Astrocyte (in vitro differentiated cells and primary cell): ENCODE data around the gene TRPV5. TPM values are rescaled to one million over a fixed set of nuclear protein-coding genes. Genes with fewer than 3 reads are reported as not detected.

ENCODE experiments used
- DNase-seq: peaks from one replicate; pipeline ENCODE4 v3.0.0-alpha.2; 2010; ENCODE audit warnings: low read depth
- FAIRE-seq: peaks from 2 replicates; lab custom pipeline; 2011; peaks lifted over from hg19 to GRCh38; lab: Jason Lieb, UNC
- H2AFZ ChIP-seq: 2 replicates; pipeline ENCODE4 v1.6.0; 2012; ENCODE audit warnings: low read depth, low read length, inconsistent platforms
- H3K27ac ChIP-seq: 2 replicates; pipeline ENCODE4 v1.5.1; 2011; ENCODE audit warnings: low read depth, low read length, inconsistent platforms
- H3K27me3 ChIP-seq: 2 replicates; pipeline ENCODE4 v1.6.0; 2011; ENCODE audit warnings: low read length, inconsistent platforms; ENCODE audit not compliant: insufficient read depth
- H3K36me3 ChIP-seq: 2 replicates; pipeline ENCODE4 v1.5.1; 2011; ENCODE audit warnings: low read length, inconsistent platforms; ENCODE audit not compliant: insufficient read depth
- H3K4me1 ChIP-seq: 2 replicates; pipeline ENCODE4 v1.5.1; 2011; ENCODE audit warnings: low read length, inconsistent platforms; ENCODE audit not compliant: insufficient read depth
- H3K4me2 ChIP-seq: 2 replicates; pipeline ENCODE4 v1.6.0; 2012; ENCODE audit warnings: low read length, inconsistent platforms
- H3K4me3 ChIP-seq: 2 replicates; pipeline ENCODE4 v1.5.1; 2011; ENCODE audit warnings: low read depth, mild to moderate bottlenecking, low read length, inconsistent platforms; ENCODE audit not compliant: insufficient read depth
- H3K79me2 ChIP-seq: 2 replicates; pipeline ENCODE4 v1.6.0; 2012; ENCODE audit warnings: mild to moderate bottlenecking, low read length, inconsistent platforms; ENCODE audit not compliant: insufficient read depth
- H3K9ac ChIP-seq: 2 replicates; pipeline ENCODE4 v1.6.0; 2012; ENCODE audit warnings: mild to moderate bottlenecking, low read length, inconsistent platforms
- H3K9me3 ChIP-seq: 2 replicates; pipeline ENCODE4 v1.5.1; 2012; ENCODE audit warnings: low read depth, mild to moderate bottlenecking, low read length, inconsistent platforms; ENCODE audit not compliant: insufficient read depth
- H4K20me1 ChIP-seq: 2 replicates; pipeline ENCODE4 v1.6.0; 2012; ENCODE audit warnings: low read length, inconsistent platforms; ENCODE audit not compliant: insufficient read depth
- H3K27ac Mint-ChIP-seq: one replicate; pipeline ENCODE4 v1.8.0; 2021; ENCODE audit warnings: mild to moderate bottlenecking, mixed read lengths; ENCODE audit not compliant: unreplicated experiment
- H3K27me3 Mint-ChIP-seq: one replicate; pipeline ENCODE4 v1.8.0; 2021; ENCODE audit warnings: low read depth, mixed read lengths; ENCODE audit not compliant: unreplicated experiment
- H3K36me3 Mint-ChIP-seq: one replicate; pipeline ENCODE4 v1.8.0; 2021; ENCODE audit warnings: low read depth, mixed read lengths; ENCODE audit not compliant: unreplicated experiment
- H3K4me1 Mint-ChIP-seq: one replicate; pipeline ENCODE4 v1.8.0; 2021; ENCODE audit warnings: low read depth, mixed read lengths; ENCODE audit not compliant: unreplicated experiment
- H3K4me3 Mint-ChIP-seq: one replicate; pipeline ENCODE4 v1.8.0; 2021; ENCODE audit warnings: mild to moderate bottlenecking, moderate library complexity, mixed read lengths; ENCODE audit not compliant: unreplicated experiment
- H3K9me3 Mint-ChIP-seq: one replicate; pipeline ENCODE4 v1.8.0; 2021; ENCODE audit warnings: mild to moderate bottlenecking, mixed read lengths; ENCODE audit not compliant: unreplicated experiment
- CTCF ChIP-seq: IDR thresholded peaks from 2 replicates; pipeline ENCODE4 v1.5.1; 2011; ENCODE audit warnings: low read depth, mild to moderate bottlenecking, inconsistent platforms, low read length, moderate library complexity; ENCODE audit not compliant: insufficient read depth
- EZH2 ChIP-seq: IDR thresholded peaks from 2 replicates; pipeline ENCODE4 v1.6.1; 2012; ENCODE audit warnings: mild to moderate bottlenecking, low read length, inconsistent platforms; ENCODE audit not compliant: insufficient read depth
- total RNA-seq: library from RNA; stranded (reverse); gene quantifications from 2 replicates; pipeline ENCODE4 v1.2.1, GENCODE V29; 2021

The TRPV5 gene
- total RNA-seq, 1 donor from 2014 or later, result not detected

- no peaks in the 10 kb centered on the region for H3K4me1 Mint-ChIP-seq
- no peak overlapping the region for H3K27ac ChIP-seq
- DNase-seq, result no peak
- H3K27me3 ChIP-seq, result no peaks in the 10 kb centered on the region
- peaks cover 6% of the 10 kb centered on the region for H3K9me3 Mint-ChIP-seq
- H3K27ac Mint-ChIP-seq, result no peak overlapping the region
- TF ChIP-seq EZH2 (no peak), CTCF (no peak)
- H3K9ac ChIP-seq, result no peak overlapping the region
- no peak overlapping the region for H3K4me3 ChIP-seq
- H2AFZ ChIP-seq, result no peak overlapping the region
- H3K36me3 ChIP-seq, result no peaks in the 10 kb centered on the region
- no peaks in the 10 kb centered on the region for H3K36me3 Mint-ChIP-seq
- H3K4me2 ChIP-seq, result no peak overlapping the region
- no peak overlapping the region for H3K4me3 Mint-ChIP-seq
- no peaks in the 10 kb centered on the region for H3K79me2 ChIP-seq
- H3K9me3 ChIP-seq, result peaks cover 3% of the 10 kb centered on the region
- FAIRE-seq, result no peak
- H3K4me1 ChIP-seq, result no peaks in the 10 kb centered on the region
- H4K20me1 ChIP-seq, result no peaks in the 10 kb centered on the region
- H3K27me3 Mint-ChIP-seq, result peaks cover 32% of the 10 kb centered on the region
These were observed 1.0 kb downstream of the TRPV5 start for GRCh38 chr7:142932386-142933091.

- H3K36me3 ChIP-seq, result no peaks in the 10 kb centered on the region
- Mint-ChIP-seq H3K4me1 (no peaks in the 10 kb centered on the region), H3K36me3 (no peaks in the 10 kb centered on the region), H3K9me3 (peaks cover 6% of the 10 kb centered on the region), H3K27ac (no peak overlapping the region), H3K4me3 (no peak overlapping the region), H3K27me3 (peaks cover 46% of the 10 kb centered on the region)
- no peaks in the 10 kb centered on the region for H3K4me1 ChIP-seq
- H3K4me2 ChIP-seq, result no peak overlapping the region
- TF ChIP-seq EZH2 (no peak), CTCF (no peak)
- H3K9me3 ChIP-seq, result peaks cover 3% of the 10 kb centered on the region
- FAIRE-seq (no peak), DNase-seq (no peak)
- no peak overlapping the region for H3K27ac ChIP-seq
- no peak overlapping the region for H2AFZ ChIP-seq
- H3K27me3 ChIP-seq, result no peaks in the 10 kb centered on the region
- no peaks in the 10 kb centered on the region for H4K20me1 ChIP-seq
- H3K9ac ChIP-seq, result no peak overlapping the region
- H3K4me3 ChIP-seq, result no peak overlapping the region
- H3K79me2 ChIP-seq, result no peaks in the 10 kb centered on the region
These were observed 3.3 kb downstream of the TRPV5 start for GRCh38 chr7:142930126-142930730.

GRCh38 chr7:142927949-142928348 is 5.6 kb downstream of the TRPV5 start:
- no peak overlapping the region for H3K27ac ChIP-seq
- peaks cover 5% of the 10 kb centered on the region for H3K9me3 Mint-ChIP-seq
- H3K36me3 ChIP-seq, result no peaks in the 10 kb centered on the region
- no peaks in the 10 kb centered on the region for H3K4me1 ChIP-seq
- no peak overlapping the region for H3K4me2 ChIP-seq
- no peak overlapping the region for H3K4me3 ChIP-seq
- H3K4me1 Mint-ChIP-seq, result no peaks in the 10 kb centered on the region
- DNase-seq, result no peak
- no peak for FAIRE-seq
- H3K36me3 Mint-ChIP-seq, result no peaks in the 10 kb centered on the region
- H3K9me3 ChIP-seq, result peaks cover 3% of the 10 kb centered on the region
- H2AFZ ChIP-seq, result no peak overlapping the region
- TF ChIP-seq EZH2 (no peak), CTCF (no peak)
- H3K4me3 Mint-ChIP-seq, result no peak overlapping the region
- H3K79me2 ChIP-seq, result no peaks in the 10 kb centered on the region
- no peaks in the 10 kb centered on the region for H4K20me1 ChIP-seq
- H3K27me3 ChIP-seq, result no peaks in the 10 kb centered on the region
- H3K27me3 Mint-ChIP-seq, result peaks cover 46% of the 10 kb centered on the region
- no peak overlapping the region for H3K27ac Mint-ChIP-seq
- no peak overlapping the region for H3K9ac ChIP-seq
